HK-2 (cell line): ENCODE data around the gene ZNF529.
"Not testable (repeated sequence)": the region's sequence is repeated elsewhere in the genome, so short reads cannot be mapped to it uniquely, and the experiment has no call there.

Source experiments
- DNase-seq: peaks from one replicate; pipeline ENCODE4 v3.0.0-alpha.2; 2018; ENCODE audit not compliant: unreplicated experiment

The ZNF529 gene

GRCh38 chr19:36573020-36573894 is at the start of gene ZNF529:
TSS of gene ZNF529 (minus strand) at chr19:36573292. CDS start at chr19:36572346, 946 bp downstream.
- peak; percentile 87 for DNase-seq

GRCh38 chr19:36605877-36606478 is 32.9 kb upstream of the ZNF529 start:
- DNase-seq, result no peak

DNA sequence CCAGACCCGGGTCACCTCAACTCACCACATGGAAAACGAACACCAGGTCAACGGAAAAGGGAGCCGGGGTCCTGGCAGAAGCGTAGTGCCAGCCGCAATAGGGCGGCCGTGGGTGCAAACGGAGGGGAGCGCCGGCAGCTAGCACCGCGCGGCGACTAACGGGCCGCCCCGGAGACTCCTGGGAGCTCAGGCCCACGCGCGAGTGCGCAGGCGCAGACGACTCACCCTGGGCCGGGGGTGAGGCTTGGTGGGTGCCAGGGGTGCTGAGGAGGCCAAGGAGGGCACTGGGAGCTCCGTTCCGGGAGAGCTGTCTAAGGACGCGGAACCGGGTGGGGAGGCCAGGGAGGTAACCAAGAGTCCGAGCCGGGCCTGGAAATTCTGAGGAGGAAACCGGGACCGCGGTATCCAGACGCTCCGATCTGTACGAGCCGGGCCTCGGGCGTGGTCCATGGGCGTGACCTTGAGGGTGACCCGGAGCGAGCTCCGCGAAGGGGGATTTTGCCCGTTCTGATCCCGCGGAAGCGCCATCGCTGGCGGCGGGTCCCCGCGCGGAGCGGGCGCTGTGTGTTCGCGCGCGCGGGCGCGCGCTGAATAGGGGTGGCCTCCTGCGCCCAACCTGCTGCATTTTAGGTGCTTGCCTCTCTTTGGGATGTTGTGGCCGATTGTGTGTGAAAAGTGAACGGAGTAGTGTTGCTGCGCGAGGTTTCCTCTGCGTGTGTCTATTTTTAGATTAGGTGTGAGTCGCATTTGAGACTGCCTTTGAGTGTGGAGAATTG is 32.2 kb upstream of the ZNF529 start, which contains the start of gene ZNF382:
TSS of gene ZNF382 (plus strand) at position 213 of the 776 bp plus-strand sequence. CDS start 4,602 bp downstream, outside the sequence.
- DNase-seq, result peak; percentile 82

DNA sequence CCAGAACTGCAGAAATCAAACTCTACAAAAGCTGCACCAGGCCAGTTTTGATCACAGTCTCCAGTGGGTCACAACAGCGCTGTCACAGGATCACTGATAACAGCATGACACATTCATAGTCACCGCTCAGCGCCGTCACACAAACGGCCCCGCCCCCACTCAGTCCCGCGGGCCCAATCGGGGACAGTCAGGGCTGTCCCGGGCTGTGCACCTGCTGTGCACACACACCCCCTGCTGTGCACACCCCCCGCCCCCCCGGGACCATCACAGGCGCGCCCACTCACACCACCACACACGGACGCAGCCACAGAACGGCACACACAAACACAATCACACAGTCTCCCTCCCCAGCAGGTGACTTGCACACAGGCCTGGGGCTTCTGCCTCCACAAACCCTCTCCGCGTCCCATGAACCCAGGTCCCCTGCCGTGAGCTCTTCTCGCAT is 31.6 kb upstream of the ZNF529 start:
- peak; percentile 68 for DNase-seq

DNA sequence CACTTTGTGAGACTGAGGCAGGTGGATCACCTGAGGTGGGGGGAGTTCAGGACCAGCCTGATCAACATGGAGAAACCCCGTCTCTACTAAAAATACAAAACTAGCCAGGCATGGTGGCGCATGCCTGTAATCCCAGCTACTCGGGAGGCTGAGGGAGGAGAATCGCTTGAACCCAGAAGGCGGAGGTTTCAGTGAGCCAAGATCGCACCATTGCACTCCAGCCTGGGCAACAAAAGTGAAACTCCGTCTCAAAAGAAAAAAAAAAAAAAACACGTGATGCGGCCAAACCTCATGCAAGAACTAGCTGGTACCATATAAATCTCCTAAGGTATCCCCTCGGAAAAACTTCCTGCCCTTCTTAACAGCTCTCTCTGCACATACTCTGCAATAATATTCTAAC is 29.6 kb upstream of the ZNF529 start:
- DNase-seq, result not testable (repeated sequence)

DNA sequence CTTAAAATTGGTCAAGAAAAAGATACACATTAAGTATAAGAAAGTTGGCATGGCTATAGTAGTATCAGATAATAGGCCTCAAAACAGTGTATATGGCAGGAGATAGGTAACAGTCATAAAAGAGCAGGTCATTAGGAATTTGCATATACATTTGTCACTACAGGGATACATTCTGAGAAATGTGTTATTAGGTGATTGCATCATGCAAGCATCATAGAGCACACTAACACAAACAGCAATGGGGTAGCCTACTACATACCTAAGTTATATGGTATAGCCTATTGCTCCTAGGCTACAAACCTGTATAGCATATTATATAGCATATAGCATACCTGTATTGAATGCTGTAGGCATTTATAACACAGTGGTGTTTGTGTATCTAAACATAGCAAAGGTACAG is 6.2 kb upstream of the ZNF529 start:
- DNase-seq, result no peak

DNA sequence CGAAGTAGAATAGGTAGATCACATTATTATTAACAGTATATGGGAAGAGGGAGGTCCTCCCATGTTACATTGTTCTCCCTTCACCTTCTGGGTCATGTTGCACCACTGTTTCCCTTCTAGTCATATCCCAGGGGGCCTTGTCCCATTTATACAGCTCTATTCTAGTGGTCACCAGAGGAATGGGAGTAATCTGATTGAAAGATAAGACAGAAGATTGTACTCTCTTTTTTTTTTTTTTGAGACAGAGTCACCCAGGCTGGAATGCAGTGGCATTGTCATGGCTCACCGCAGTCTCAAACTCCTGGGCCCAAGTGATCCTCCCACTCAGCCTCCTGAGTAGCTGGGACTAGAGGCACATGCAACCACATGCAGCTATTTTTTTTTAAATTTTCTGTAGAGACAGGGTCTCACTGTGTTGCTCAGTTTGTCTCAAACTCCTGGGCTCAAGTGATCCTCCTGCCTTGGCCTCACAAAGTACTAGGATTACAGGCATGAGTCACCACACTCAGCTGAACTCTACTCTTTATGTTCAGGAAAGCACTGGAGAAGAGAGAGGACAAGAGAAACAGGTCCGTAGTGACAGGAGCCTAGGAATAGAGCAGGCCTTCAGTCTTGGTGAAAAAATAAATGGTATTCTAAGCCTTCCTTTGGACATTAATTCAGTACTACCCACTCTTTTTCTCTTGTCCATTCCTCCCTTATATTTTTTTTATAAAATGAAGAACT is 4.3 kb upstream of the ZNF529 start:
- DNase-seq, result no peak

GRCh38 chr19:36574741-36575140 is 1.6 kb upstream of the ZNF529 start:
- no peak for DNase-seq

DNA sequence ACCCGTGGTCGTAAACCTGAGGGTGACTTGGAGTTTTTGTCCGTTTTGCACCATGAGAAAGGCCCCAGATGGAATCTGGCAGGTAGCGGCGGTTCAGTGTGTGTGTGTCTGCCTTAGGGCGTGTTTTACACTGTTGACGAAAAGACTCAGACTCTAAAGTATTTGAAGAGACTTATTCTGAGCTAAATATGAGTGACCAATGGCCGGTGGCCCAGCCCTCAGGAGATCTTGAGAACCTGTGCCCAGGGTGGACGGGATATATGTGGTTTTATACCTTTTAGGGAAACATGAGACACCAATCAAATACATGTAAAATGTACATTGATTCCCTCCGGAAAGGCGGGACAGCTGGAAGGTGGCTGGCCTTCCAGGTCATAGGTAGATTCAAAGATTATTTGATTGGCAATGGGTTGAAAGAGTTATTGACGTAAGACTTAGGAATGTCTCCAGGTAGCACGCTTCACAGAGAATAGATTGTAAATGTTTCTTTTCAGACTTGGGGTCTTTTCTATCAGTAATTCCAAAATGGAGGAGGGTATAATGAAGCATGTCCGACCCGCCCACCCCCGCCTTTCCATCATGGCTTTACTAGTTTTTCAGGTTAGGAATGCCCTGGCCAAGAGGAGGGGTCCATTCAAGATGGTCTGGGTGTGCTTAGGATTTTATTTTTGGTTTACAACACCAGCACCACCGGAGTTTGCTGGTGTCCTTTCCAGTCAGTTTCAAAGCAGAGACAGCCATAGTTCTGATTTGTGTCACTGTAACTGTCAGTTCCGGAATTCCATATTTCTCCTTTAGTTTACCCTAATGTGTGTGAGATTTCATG is 1.0 kb upstream of the ZNF529 start:
- peak; percentile 38 for DNase-seq

DNA sequence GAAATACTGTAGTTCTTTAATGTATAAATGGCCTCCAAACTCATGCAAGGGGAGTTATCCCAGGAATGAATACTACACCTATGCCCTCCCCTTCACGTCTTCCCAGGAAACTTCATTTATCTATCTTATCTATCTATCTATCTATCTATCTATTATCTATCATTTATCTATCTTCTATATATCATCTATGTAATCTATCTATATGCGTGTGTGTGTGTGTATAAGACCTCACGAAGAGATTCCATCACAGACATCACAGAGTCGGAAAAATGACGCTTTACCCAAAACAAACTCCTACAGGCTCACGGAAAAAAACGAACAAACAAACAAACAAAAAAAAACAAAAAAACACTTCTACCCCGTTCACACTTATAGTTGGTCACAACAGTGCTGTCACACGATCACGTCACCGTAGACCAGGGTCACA is 486 bp downstream of the ZNF529 start:
- no peak for DNase-seq

GRCh38 chr19:36564391-36564790 is 8.7 kb downstream of the ZNF529 start:
- no peak for DNase-seq

- DNase-seq, result no peak
Observed at GRCh38 chr19:36547001-36547732, 25.9 kb downstream of the ZNF529 start.

GRCh38 chr19:36528921-36529518 is 44.1 kb downstream of the ZNF529 start:
- no peak for DNase-seq

DNA sequence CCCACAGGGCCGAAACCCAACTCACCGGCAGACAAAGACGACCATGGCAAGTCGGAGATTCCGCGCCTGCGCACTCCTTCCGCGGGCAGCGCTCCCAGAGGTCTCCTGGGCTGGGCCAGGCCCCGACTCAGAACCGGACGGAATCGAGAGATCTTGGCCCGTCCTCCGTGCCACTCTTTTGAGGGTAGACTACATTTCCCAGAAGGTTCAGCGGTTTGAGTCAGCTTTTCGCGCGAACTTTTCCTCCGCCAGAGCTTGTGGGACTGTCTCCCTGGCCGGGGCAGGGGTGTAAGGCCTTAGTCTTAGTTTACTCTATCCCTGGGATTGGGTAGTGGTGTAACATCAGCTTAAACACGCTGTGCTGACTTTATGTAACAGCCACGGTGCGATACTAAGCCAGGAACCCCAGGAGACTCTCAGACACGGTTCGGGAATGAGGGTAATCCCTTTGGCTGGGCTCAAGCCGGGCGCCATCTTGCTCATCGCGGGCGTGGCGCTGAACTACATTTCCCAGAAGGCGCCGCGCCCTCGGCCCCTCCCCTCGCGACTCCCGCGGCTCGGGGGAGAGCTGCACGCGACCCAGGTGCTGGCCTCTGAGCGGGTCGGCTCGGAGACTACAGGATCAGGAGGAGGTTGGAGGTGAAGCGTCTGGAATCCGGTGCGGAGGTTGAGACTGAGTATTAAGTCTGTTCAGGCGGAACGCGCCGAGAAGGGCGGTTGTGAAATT is 44.7 kb downstream of the ZNF529 start, which contains the start of gene ZNF260:
TSS of gene ZNF260 (minus strand) at position 78 of the 727 bp plus-strand sequence. CDS start 13,033 bp downstream, outside the sequence.
- peak; percentile 95 for DNase-seq

- DNase-seq, result no peak
Observed at GRCh38 chr19:36527873-36528193, 45.3 kb downstream of the ZNF529 start.

DNA sequence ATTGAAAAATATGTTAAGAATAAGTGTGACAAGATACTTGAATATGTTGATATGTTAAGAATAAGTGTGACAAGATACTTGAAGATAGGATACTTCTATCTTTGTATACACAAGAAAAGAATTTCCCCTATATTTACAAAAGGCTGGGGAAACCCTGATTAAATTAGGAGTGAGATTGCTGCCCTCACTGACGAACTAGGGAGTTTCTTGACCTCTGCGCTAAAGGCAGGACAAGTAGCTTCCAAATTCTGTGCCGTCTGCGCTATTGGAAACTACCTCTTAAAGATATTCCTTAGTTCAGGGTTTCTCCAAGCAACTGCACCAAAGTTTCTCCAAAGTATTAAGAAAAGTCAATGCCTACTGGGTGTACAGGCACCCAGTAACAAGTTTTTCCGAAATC is 45.8 kb downstream of the ZNF529 start:
- no peak for DNase-seq

- DNase-seq, result no peak
Observed at GRCh38 chr19:36526581-36526980, 46.5 kb downstream of the ZNF529 start.

- no peak for DNase-seq
Observed at GRCh38 chr19:36524617-36525016, 48.5 kb downstream of the ZNF529 start.
